HT-29 (cell line): Measurements from ENCODE around the gene PROP1. TPM values are rescaled to one million over a fixed set of nuclear protein-coding genes. Genes with fewer than 3 reads are reported as not detected.
"Not testable (repeated sequence)": the region's sequence is repeated elsewhere in the genome, so short reads cannot be mapped to it uniquely, and the experiment has no call there.

Source experiments
- DNase-seq: peaks from one replicate; pipeline ENCODE4 v3.0.0-alpha.2; 2015; ENCODE audit warnings: low spot score
- total RNA-seq: library from RNA; depleted of rRNA; stranded (reverse); fragments of >200 nt; shearing (Covaris generic); gene quantifications from 2 replicates; pipeline ENCODE4 v1.2.3, GENCODE V29; 2014; rRNA removed

The PROP1 gene
- not detected in 2 replicates for total RNA-seq

DNA sequence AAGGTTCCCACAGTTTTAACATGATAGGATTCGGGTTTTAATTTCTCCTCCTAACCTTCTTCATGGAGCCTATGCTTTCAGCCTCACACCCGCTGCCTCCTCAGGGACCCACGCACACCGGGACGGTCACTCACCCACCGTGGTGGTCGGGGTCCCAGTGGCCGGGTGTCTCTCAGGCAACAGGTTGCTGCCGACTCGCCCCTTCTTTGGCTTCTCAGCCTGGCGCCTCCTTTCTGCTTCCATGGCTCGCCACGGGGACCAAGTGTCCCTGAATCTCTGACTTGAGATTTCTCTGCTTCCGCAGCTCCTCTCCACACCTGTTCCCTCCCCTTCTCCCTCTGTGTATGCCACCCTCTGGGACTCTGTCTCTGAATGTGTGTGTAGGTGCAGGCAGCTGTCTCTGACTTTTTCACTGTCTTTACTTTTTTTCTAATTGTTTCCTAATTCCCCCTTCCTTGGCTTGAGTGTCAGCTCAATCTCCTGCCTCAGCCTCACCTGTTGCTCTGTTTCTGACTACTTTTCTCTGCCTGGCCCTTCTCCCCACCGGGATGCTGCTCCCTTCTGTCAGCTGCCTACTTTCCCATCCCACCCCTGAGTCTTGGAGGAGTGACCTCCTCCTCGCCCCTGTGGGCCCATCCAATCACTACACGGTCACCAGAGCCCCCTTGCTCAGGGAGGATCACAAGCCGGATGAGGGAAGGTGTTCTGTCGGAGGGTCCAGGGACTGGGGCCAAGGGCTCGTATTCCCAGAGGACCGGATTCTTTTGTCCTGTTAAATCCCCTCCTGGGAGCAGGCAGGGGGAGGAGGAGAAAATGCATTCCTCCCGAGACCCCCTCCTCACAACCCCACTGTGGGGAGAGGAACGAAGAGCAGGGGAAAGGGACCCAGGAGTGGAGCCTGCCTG is at the start of gene PROP1:
TSS of gene PROP1 (minus strand) at position 552 of the 905 bp plus-strand sequence. CDS start at position 243, 309 bp downstream.
- DNase-seq = no peak

DNA sequence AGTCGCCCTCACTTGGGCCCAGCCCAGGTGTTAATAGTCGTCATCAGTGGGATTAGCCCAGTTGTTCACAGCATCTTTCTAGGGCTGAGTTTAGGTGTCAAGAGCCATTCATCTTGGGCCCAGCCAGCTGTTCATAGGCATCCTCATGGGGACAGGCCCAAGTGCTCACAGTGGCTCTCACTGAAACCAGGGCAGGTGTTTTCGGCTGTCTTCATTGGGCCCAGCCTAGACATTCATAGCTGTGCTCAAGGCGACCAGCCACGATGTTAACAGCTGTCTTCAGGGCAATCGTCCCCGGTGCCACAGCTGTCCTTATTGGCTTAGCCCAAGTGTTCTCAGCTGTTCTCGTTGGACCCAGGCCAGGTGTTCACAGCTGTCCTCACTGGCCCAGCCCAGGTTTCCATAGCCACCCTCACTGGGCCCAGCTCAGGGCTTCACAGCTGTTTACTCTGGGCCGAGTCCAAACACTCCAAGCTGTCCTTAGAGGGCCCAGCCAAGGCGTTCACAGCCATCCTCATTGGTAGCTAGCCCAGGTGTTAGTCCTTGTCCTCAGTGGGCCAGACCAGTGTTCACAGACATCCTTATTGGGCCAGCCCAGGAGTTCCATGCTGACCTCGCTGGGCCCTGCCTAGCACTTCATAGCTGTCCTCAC is 23.5 kb upstream of the PROP1 start:
- not testable (repeated sequence) for DNase-seq

DNA sequence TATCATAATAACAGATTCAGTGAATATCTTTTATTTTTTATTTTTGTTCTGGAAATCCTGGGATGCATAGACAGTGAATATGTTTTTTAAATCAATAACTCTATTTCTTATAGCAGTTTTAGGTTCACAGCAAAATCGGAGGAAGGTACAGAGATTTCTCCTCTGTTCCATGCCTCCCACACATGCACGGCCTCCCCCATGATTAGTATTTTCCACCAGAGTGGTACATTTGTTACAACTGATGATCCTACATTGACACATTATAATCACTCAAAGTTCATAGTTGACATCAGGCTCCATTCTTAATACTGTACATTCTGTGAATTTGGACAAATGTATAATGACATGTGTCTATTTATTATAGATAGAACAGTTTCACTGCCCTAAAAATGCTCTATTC is 16.7 kb upstream of the PROP1 start:
- DNase-seq = not testable (repeated sequence)

GRCh38 chr5:178011816-178012554 is 15.9 kb upstream of the PROP1 start:
- not testable (repeated sequence) for DNase-seq

GRCh38 chr5:178007272-178007671 is 11.2 kb upstream of the PROP1 start:
- not testable (repeated sequence) for DNase-seq

DNA sequence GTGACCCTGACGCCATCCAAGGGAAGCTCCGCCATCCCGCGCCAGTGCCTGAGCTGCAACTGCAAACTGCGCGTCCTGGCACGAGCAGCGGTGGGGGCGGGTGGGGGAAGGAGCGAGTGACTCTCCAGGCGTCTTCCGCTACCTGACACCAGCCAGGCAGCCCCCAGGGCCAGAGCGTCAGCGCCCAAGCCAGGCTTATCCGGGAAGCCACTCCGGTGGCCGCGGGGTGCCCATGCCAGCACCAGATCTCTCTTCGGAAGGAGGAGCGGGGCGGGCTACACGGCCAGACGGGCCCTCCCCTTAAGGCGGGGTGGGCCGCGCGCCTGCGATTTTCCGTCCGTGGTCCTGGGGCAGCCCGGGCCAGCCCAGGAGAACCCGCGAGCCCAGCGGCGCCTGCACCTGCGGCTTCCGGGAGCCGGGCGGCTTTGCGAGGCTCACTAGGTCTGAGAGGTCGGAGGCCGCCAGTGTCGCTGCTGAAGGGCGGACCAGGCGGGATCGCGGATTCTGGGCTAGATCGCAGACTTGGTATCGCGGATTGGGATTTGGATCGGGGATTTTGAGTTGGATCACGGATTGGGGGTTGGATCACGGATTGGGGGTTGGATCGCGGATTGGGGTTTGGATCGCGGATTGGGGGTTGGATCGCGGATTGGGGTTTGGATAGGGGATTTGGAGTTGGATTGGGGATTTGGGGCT is 10.6 kb upstream of the PROP1 start:
- not testable (repeated sequence) for DNase-seq

GRCh38 chr5:178006181-178006535 is 10.1 kb upstream of the PROP1 start:
- not testable (repeated sequence) for DNase-seq

- no peak for DNase-seq
Observed at GRCh38 chr5:177997846-177998245, 1.8 kb upstream of the PROP1 start.

- DNase-seq = no peak
Observed at GRCh38 chr5:177997319-177997670, 1.3 kb upstream of the PROP1 start.

DNA sequence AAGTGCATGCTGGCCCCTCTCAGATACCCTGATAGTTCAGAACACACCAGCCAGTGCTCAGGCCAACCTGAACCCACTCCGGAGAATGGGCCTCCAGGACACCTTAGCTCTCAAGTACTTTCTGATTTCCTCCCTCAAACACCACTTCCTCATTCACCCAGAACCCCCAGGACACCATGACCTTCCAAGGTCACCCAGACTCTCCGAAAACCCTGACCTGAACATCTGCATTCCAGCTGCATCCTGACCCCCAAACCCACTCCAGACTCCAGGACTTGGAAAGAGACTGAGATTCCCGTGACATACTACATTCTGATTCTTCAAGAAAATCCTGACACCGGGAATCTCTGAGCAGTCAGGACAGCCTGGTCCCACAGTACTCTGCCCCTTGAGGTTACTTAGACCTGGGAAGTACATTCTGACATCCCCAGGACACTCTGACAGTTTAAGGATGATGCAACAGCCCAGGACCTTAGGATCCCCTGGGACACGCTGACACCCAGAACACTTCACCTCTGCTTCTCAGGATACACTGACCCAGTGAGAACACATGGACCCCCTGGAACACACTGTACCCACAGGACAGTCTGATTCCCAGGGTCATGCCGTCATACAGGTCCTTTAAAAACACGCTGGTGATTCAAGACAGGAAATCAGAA is 747 bp upstream of the PROP1 start:
- no peak for DNase-seq

GRCh38 chr5:177994561-177995190 is 1.4 kb downstream of the PROP1 start:
- DNase-seq = no peak

DNA sequence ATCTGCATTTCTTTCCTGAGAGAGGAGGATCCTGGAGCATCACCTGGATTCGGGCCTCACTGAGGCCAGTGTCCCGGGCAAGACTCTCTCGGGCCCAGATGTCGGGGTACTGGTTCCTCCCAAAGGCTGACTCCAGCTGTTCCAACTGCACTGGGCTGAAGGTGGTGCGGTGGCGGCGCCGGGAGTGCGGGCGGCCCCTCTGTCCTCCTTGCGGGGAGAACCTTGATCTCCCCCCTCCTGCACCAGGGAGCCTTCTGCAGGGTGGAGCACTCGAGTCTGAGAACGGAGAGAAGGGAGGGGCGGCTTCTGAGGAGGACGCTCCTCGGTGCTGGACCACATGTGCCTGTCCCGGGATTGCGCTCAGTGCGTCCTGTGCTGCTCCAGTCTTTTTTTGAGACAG is 2.0 kb downstream of the PROP1 start:
- DNase-seq = no peak

GRCh38 chr5:177992466-177992865 is 3.6 kb downstream of the PROP1 start:
- no peak for DNase-seq

DNA sequence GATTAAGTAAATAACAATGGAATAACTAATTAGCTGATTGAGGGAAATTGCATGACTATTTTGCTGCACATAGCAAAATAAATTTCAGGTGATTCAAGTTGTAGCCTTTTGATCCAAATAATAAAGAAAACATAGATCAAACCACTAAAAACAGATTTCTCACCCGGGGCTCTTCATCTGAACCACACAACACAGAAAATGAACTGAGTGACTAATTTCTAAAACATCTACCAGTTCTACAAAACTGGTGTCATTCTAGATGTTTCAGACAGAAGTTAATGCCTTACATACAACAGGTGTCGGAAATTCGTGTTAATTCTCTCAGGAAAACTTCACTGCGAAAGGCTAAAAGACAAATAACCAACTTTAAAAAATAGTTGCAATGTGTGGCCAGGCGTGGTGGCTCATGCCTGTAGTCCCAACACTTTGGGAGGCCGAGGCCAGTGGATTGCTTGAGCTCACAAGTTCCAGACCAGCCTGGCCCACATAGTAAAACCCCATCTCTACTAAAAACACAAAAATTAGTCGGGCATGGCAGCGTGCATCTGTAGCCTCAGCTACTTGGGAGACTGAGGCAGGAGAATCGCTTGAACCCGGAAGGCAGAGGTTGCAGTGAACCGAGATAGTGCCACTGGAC is 6.9 kb downstream of the PROP1 start:
- no peak for DNase-seq

- DNase-seq = no peak
Observed at GRCh38 chr5:177987326-177987725, 8.7 kb downstream of the PROP1 start.

GRCh38 chr5:177985430-177986040 is 10.5 kb downstream of the PROP1 start:
- no peak for DNase-seq

- DNase-seq = no peak
Observed at GRCh38 chr5:177984584-177985206, 11.3 kb downstream of the PROP1 start.

DNA sequence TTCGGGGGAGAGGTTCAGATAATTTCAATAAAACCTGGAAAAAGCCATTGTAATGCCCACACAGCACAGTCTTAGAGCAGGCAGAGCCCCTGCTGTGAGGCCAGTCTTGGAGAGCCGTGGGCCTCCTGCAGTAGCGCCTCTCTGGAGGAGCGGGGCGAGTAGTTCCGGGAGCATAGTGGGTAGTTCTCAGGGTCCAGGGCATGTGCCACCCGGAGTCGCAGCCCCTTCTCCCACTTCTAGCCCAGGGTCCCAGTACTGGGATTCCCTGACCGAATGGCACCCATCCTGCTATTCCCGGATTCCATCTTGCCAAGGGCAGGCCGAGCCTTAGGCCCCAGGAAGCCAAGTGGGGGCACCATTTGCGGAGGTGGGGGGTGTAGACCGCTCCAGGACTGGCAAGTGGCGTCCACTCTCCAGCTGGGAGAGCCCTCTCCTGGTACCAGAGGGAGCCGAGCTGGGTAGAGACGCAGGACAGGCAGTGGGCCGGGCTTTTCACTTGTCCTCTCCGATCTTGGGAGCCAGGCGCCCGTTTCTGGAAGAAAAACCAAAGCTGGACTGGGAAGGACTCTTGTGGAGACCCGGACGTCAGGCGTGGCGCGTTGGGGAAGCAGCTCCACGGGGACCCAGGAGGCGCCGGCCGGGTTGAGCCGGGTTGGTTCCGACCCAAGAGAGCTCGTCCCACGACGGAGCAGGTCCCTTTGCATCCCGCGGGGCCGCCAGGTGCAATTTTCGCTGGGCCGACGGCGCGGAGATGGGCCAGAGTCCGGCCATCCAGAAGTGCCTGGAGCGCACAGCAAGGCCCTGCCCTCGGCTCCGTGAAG is 12.1 kb downstream of the PROP1 start:
- DNase-seq = no peak
